GM21447 (cell line): ENCODE results near the gene BBS2.

Source experiments
- ATAC-seq: cut with Tn5 transposase; IDR thresholded peaks from one replicate; pipeline ENCODE4 v1.9.1; 2021; ENCODE audit not compliant: unreplicated experiment

BBS2 gene

DNA sequence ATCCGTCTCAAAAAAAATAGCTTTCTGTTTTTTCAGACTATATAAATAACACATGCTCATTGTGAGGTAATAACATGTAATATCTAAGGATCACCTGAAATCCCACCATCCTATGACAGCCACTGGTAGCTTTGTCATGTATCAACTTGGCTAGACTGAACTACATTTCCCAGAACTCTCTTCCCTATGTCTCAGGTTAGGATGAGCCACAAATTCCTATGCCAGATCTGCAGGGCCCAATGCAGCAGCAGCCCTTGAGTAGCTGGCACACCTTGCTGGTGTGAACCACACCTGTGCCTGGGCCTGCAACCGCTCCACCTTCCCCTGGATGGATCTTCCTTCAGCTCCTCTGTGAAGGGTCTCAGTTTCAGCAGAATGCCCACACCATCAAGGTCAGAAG is 40.4 kb downstream of the BBS2 start:
- no peak for ATAC-seq

DNA sequence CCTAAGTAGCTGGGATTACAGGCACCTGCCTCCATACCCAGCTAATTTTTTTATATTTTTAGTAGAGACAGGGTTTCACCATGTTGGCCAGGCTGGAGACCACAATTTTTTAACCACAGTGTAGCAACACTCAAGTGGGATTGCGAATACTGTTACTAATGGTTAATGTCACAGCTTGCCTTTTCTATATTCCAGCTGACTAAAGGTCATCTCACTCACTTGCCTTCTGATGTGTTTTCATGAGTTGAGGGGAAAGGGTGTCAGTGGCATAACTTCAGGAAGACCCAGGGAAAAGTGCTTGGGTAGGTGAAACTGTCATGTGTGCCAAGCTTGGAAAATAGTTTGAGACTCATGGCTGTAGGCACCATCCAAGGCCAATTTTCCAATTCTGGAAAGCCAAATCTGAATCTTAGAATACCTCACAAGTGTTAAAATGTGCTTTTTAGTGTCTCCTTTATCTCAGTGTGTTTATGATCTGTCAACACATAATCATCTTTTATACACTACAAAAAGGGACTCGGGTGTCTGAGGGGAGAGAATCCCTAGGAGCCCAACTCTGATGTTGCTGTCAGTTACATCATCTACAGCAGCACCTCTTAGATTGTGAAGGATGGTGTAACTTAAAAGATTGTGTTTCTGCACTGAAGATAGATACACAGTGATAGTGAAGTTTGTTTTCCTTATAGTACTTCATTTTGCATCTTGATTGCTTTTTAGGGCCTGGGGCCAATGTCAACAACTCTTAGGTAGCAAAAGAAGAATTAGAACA is 41.4 kb downstream of the BBS2 start:
- no peak for ATAC-seq

DNA sequence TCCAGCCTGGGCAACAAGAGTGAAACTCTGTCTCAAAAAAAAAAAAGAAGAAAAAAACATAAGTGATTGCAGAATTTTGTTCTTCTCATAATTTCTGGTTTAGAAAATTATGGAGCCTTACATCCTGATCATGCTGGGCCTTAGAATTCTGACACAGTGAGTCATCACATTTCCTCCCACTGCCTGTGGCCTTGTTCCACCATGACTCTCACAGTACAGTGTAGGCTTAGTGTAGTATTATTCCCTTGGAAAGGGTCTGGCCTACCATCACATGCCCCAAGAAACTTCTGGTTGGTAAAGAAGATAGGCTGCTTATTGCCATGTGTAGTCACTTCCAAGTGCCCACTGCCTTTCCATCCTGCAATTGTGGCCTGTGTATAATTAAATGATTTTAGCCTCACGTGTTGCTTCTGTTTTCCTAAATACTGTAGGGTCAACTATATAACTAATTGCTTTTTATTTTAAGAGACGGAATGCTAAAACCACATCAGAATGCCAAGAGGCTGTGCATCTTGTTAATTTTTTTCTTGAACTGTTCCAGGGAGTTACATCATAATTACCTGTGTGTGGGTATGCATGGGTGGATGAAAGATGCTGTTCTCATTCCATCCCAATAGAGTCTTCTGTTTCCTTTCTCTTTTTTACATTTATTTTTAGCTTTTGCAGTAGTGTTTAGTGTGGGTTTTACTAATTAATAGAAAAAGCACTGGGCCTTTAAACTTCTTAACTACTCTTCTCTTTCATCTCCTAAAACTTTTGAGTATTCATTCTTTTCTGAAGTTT is 42.5 kb downstream of the BBS2 start:
- ATAC-seq, result no peak

DNA sequence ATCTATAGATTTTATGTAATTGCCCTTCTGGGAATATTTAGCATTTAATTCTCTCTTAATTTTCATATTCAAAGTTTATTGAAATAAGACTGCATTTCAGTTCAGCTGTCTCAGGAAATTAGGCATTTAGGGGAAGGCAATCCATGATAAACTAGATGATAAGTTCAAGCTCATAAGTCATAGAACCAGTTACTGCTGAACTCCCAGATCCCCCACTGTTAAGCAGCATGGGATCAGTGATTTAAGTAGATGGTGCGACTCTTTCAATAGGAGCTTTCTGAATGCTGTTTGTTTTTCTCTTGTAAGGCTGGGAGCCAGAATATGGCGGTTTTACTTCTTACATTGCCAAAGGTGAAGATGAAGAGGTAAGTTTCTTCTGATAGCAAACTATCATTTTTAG is 44.6 kb downstream of the BBS2 start:
- no peak for ATAC-seq

DNA sequence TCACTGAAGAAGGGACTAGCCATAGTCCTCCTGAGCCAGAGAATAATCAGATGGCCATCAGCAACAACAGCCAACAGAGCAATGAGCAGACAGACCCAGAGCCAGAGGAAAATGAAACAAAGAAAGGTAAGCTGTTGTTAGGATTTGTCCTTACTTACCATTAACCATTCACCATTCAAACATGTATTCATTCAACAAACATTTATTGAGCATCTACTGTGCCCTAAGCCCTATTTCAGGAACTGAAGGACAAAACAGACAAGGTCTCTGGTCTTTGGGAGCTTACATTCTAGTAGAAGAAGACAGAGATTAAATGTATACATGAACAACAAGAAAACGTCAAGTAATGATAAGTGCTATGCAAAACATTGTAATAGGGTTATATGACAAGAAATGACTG is 49.2 kb downstream of the BBS2 start:
- no peak for ATAC-seq

DNA sequence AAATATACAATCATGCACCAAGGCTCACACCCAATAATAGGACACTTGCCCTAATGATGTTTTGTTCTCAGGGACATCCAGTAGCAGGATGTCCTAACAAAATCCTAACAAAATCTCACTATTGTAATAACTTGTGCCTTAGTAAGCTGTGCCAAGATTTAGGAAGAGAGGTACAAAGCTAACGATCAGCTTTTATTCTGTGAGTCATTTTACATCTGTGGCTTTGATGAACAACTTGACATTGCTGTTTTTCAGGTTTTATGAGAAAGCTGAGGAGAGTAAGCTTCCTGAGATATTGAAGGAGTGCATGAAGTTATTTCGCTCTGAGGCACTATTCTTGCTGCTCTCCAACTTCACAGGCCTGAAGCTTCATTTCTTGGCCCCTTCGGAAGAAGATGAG is 49.6 kb downstream of the BBS2 start:
- no peak for ATAC-seq

DNA sequence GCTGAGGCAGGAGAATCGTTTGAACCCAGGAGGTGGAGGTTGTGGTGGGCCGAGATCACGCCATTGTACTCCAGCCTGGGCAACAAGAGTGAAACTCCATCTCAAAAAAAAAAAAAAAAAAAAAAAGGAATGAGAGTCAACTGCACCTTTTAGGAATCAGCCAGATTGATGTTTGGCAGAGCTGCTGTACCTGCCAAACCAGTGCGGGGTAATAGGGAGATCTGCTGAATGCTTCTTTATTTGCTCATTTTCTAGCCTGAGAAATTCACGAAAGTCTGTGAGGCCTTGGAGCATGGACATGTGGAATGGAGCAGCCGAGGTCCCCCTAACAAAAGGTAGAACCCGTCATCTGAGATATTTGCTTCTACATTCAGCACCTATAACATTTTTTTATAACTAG is 50.1 kb downstream of the BBS2 start:
- ATAC-seq, result no peak

DNA sequence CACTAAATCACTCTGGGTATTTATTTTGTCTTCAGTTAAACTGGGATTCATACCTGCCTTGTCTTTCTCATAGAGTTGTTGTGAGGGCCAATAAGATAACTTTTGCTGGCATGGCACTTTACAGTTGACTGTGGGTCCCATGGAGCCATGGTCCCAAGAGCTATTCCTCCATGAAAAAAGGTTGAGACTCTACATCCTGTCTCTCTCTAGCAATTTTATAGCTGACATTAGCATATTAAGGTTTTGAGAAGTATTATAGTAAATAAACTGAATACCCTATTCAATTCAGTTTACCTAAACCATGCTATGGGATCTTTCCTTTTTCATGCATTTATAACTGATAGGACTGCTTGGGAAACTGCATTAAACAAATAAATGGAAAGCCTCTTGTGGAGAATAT is 51.0 kb downstream of the BBS2 start:
- ATAC-seq, result no peak

DNA sequence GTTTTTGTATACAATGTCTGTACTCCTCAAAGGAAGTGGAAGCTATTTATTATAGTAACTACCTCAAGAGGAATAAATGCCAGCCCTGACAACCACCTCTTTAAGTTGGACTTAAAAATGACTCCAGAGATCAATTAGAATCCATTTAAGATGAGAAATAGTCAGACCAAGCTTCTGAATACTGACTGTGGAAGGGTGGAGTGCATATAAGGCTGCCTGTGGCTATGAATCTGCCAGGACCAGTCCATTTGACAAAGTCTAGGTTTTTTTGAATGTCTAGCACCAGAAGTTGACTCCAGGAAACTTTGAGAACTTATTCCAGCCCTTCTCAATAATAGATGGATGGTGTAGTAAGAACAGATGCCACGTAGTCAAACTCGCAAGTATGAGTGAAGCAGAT is 53.5 kb downstream of the BBS2 start:
- no peak for ATAC-seq

DNA sequence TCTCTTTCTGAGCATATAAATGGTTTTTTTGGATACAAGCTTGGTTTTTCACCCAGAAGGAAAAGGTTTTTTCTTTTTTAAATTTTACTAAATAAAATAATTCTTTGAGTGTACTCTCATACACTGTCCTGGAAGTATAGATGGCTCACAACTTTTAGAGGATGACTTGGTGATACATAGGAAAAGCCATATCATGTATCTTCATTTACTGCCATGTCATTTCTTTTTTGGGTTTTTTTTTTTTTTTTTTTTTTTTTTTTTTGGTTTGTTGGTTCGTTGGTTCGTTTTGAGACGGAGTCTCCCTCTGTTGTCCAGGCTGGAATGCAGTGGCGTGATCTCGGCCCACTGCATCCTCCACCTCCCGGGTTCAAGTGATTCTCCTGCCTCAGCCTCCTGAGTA is 56.7 kb downstream of the BBS2 start:
- no peak for ATAC-seq

DNA sequence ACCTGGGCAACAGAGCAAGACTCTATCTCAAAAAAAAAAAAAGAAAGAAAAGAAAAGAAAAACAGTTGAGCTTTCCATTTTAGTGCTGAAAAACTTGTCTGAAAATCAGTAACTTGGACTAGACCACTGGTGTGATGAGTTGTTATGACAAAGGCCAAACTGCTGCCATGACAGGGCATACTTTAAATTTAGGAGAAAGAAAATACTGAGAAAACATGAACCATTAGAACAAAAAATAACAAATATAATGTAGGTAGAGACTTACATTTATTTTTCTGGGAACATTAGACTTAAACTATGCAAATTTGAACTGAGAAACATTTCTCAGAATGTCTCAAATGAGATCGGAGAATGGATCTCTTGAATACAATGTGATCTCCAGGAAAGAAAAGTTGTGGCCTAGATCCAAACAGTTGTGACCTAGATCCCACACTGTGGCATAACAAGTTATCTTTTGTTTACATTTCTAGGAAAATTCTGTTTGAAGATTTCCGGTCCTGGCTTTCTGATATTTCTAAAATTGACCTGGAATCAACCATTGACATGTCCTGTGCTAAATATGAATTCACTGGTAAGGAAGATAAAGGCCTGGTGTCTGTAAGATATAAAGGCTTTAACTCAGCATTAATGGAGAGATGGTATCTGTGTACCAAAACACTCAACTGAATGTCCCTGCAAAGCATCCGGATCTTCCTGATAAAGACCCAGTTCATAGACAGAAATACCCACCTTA is 57.6 kb downstream of the BBS2 start:
- ATAC-seq, result no peak

DNA sequence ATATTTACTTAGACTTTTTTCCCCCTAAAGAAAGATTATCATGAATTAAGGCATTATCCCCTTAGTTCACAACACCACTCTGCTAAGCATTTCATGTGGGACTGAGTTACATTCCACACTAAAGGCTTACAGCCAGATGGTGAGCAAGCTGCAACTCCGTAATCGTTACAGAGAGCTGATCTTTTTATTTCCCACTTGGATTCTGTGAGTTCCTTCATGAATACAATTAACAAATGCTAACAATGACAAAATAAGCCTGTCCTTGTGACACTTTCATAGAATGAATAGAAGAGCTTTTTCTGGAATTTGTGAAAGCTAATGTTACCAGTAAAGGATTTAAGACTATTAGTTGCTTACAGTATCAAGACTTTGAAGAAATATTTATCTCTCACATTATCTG is 59.7 kb downstream of the BBS2 start:
- no peak for ATAC-seq

DNA sequence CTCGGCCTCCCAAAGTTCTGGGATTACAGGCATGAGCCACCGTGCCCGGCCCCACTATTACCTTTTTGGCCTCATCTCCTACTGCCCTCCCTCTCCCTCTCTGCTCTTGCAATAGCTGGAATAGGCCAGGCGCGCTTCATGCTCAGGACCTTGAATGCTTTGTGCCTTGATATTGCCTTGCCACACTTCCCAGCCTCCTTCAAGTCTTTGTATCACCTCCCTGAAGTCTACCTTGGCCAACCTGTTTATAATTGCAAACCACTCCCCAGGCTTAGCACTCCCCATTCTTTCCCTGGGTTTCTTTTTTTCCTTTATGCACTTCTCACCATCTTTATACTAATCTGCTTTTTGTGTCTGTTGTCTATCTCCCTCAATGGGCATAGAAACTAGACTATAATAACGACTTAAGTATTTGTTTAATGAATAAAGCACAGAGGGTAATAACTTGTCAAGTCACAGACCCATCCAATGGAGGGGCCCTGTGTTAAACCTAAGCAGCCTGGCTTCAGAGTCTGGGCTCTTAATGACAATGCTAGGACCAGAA is 61.8 kb downstream of the BBS2 start:
- no peak for ATAC-seq

DNA sequence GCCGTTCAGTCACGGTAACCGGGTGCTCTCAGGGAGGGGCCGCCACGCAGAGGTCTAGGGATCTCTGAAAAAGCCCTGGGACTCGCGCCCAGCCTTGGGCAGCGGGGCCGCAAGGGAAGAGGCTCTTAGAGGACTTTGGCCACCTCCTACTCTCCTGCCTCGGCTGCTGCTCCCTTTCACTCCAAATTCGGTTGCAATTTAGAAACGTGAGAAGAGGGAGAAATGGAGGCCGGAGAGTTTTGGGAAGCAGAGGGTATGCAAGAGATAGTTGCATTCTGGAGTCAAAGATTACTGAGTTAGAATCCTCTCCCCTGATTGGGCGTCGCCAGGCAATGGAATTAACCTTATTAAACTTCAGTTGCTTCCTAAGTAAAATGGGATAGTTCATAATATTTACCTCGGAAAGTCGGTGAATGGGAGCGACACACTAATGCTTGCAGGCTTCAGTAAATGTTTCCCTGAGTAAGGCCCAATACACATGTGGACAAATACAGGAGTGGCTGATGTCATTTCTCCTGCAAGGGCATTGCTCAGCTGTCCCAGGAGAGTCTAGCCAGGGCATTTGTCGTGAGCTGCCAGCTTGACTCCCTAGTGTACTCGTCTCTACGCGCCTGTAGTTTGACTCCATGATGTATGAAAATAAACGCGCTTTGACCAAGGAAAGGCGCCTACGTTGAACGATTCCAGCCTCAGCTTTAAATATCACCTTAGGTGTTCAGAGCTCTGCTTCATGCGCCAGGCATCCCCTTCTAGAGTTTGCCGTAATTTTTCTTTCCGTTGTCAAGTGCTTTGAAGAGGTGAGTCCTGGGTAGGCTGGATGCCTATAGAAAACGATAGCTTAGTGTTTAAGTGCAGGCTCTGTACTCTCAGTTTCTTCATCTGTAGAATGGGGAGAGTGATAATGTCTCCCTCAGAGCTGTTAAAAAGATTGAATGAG is 67.8 kb downstream of the BBS2 start:
- ATAC-seq, result peak; percentile 30

DNA sequence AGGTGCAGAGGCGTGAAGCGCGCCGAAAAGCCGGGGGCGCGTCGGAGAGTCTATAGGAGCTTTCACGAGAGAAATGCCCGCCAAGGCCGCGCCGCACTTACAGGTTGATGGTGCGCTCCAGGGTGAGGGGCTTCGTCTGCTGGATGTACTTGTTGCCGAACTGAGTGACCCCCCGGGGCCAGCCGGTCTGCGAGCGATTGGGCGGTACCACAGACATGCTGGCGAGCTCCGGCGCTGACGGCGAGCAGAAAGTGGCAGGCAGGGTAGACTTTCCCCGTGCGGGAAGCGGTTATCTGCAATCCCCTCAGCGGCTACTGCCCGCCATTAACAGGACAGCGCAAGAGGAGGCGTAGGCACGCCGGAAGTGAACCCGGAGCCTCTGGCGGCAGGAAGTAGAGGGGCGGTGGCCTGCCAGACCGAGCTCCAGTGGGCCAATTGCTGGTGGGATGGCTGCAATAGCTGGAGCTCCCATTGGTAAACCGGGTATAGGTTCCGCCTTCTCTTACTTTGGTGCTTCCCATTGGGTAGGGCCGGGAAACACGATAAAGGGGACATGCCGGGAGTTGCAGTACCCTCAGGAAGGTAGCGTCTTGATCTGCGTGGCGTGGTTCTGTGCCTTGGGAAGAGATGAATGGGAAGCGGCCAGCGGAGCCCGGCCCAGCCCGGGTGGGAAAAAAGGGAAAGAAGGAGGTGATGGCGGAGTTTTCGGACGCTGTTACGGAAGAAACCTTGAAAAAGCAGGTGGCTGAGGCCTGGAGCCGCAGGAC is 68.7 kb downstream of the BBS2 start, which contains the start of the genes NUDT21 and OGFOD1:
Gene NUDT21, minus strand, starts transcription at position 347 of the 767 bp plus-strand sequence. Its CDS starts 130 bp downstream, at position 217.
Gene OGFOD1, plus strand, starts transcription at position 569 of the 767 bp plus-strand sequence. Its CDS starts 59 bp downstream, at position 628.
- peak; percentile 97 for ATAC-seq

DNA sequence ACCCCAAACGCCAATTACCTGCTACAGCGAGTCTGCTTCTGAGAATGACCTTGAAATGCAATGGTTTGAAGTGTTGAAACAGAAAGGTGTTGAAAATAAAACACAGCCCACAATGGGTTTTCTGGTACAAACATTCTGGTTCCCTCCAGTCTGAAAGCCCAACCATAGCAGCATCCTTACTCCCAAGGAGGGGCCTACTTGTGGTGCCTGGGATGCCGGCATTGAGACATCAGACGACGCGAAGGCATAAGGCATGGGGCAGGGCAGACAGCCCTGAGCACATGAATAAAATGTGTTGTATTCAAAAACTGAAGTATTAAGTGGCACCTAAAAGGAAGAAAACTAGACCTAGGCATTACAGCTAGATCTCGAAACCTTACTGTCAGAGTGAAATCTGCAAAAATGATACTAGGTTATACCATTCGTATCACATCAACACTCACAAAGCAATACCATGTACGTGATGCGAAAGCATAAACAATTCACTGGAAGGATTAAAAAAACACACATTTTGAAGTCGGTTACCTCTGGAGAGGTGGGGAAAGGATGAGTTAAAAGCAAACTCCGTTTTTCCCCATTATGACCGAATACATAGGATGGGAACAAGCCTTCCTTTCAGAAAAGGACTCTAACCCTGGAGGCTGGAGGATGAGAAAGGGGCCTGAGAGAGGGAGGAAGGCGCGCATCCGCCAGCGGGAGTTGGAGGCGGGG is 69.4 kb downstream of the BBS2 start:
- peak; percentile 34 for ATAC-seq

DNA sequence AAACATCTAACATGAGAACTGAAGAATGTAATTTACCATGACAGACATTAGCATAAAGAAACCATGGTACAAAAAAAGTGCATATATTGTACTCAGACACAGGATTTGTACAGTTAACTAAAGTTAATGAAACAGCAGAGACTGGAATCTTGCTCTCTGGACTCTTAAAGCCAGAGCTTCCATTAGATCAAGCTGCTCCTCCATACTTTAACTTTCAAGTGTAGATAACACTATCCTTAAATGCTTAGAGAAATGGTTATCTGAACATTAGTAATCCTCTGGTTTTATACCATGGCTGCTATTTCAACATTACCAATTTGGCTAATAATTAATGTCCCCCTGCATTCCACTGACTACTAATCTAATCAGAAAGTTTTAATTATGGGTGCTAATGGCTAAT is 71.8 kb downstream of the BBS2 start:
- no peak for ATAC-seq

DNA sequence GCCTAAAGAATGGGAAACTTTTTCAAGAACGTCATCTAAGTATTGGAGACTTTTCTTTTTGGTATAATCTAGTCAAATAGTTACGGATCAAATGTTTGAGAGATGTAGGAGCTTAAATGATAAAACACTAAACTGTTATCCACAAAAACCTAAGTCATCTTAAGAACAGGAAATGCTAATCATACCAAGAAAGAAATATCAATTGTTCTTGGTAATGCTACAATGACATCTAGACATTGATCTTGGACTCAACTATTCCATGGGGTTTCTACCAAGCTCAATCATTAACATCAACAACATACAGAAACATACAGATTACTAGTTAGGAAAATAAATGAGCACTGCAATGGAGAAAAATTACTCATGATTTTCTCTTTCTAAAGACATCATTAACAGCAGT is 72.5 kb downstream of the BBS2 start:
- no peak for ATAC-seq

DNA sequence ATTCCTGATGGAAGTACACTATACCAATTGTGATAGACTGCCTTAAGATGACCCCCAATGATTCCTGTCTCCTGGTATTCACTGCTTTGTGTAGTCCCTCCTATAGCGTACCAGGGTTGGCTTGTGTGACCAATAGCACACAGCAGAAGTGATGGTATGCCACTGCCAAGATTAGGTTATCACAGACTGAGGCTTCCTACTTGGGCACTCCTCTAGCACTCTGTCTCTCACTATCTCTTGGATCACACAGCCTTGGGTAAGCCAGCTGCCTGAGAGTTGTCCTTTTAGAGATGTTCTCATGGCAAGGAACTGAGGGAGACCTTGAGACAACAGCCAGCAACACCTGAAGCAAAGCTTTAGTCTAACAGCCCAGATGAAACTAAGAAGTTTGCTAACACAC is 81.8 kb downstream of the BBS2 start:
- no peak for ATAC-seq
